ENCODE data around the gene TNFRSF9. TPM values are rescaled to one million over a fixed set of nuclear protein-coding genes. Genes with fewer than 3 reads are reported as not detected.

The TNFRSF9 gene
- total and polyA plus RNA-seq, 8 donors = 0.06 to 0.58 (median 0.37) TPM; not detected in 3

GRCh38 chr1:7916501-7916830, 24.2 kb downstream of the TNFRSF9 start:
- H3K27ac ChIP-seq = no peak overlapping the region
- H3K4me1 ChIP-seq = no peaks in the 10 kb centered on the region
- H3K27me3 ChIP-seq = peaks cover 0 to 15% (median 0%) of the 10 kb centered on the region in 3 donors
- intact Hi-C loops (cut with DNase I; ENCODE audit: low total_unique reads) = no loop called here
- WGBS, 5 donors = 60 to 81% (median 75%) methylated on average over 2 of the region's 2 CpGs
- no peak overlapping the region for H3K4me3 ChIP-seq
- no peak for DNase-seq
- no peaks in the 10 kb centered on the region for H3K9me3 ChIP-seq
- TF ChIP-seq POLR2A (IDR thresholded peaks at IDR 0.05) = no peak
- TF ChIP-seq EP300 (IDR thresholded peaks at IDR 0.05) = no peak
- H3K36me3 ChIP-seq = no peaks in the 10 kb centered on the region

DNA sequence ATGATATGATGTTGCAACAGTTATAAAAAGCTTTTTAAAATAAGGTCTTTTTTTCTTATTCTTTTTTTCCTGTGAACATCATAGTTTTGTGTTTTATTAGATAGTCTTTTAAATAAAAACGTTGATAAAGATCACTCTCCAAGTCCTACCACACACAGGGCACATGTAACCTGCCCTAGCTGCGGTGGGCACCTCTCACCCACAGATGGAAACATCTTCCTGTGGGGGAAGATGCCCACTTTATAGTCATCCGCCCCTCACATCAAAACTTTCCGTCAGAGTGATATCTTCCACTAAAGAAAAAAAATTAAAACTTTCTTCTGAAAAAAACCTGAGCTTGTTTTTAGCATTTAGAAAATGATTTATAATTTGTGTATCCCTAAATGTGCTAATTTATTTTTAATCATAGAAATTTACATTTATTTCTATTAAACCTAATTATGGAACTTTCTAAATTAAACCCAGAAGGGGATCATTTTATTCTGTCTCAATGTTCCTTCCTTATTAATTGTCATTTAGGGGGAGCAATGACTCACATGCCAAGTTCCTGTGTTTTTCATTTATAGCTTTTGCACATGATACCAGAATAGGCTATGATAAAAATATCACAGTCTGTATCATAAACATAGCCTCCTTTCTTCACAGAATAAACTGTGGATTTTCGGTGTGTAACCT, 24.7 kb downstream of the TNFRSF9 start:
- H3K27me3 ChIP-seq = peaks cover 0 to 15% (median 0%) of the 10 kb centered on the region in 3 donors
- 54 to 71% (median 68%) methylated on average over 5 of the region's 5 CpGs for WGBS, 5 donors
- no peak overlapping the region for H3K4me3 ChIP-seq
- DNase-seq = no peak
- no peaks in the 10 kb centered on the region for H3K4me1 ChIP-seq
- no peaks in the 10 kb centered on the region for H3K9me3 ChIP-seq
- H3K27ac ChIP-seq = no peak overlapping the region
- intact Hi-C loops (cut with DNase I; ENCODE audit: low total_unique reads) = no loop called here
- TF ChIP-seq EP300 (IDR thresholded peaks at IDR 0.05) (no peak), POLR2A (IDR thresholded peaks at IDR 0.05) (no peak), POLR2AphosphoS5 (IDR thresholded peaks at IDR 0.05) (no peak)
- TF ChIP-seq, protein P1, sequence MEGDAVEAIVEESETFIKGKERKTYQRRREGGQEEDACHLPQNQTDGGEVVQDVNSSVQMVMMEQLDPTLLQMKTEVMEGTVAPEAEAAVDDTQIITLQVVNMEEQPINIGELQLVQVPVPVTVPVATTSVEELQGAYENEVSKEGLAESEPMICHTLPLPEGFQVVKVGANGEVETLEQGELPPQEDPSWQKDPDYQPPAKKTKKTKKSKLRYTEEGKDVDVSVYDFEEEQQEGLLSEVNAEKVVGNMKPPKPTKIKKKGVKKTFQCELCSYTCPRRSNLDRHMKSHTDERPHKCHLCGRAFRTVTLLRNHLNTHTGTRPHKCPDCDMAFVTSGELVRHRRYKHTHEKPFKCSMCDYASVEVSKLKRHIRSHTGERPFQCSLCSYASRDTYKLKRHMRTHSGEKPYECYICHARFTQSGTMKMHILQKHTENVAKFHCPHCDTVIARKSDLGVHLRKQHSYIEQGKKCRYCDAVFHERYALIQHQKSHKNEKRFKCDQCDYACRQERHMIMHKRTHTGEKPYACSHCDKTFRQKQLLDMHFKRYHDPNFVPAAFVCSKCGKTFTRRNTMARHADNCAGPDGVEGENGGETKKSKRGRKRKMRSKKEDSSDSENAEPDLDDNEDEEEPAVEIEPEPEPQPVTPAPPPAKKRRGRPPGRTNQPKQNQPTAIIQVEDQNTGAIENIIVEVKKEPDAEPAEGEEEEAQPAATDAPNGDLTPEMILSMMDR (IDR thresholded peaks at IDR 0.05) = no peak
- H3K36me3 ChIP-seq = no peaks in the 10 kb centered on the region

DNA sequence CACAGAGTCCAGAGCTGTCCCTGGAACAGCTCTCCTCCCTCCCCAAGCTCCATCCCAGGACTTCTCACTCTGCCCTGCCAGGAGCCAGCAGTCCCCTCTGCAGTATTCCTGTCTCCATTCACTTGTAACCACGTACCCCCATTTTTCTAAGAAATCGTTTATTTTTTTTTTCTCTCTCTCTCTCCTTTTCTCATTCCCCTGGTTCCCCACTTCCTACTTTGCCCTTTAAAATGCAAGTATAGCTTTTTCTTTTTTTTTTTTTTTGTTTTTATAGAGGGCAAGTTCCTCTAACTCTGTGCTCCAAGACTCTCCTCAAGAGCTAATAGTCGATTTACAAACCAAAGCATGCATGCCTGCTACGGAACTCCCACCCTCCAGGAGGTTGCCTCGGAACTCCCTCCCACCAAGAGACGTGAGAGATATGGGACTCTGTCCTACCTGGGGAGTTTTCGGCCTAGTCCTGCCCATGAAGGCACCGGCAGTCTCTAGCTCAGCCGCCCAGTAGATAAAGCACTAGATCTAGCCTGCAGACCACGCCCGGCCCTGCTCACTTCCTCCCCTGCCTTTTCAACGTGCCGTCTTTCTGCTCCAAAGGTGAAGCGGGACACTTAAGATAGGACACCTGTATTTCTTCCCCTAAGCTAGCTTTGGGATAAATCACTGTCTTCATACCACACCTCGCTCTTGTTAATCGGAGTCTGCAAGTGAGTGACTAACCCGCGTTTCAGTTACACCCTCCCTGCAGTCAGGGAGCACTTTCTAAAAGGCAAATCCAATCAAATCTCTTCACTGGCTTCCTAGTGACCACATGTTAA, 27.7 kb downstream of the TNFRSF9 start:
- peak; percentile 31 to 57 for DNase-seq
- intact Hi-C loops (cut with DNase I; ENCODE audit: low total_unique reads) = no loop called here
- no peaks in the 10 kb centered on the region for H3K4me1 ChIP-seq
- WGBS, 5 donors = 29 to 46% (median 36%) methylated on average over 18 of the region's 18 CpGs
- no peaks in the 10 kb centered on the region for H3K9me3 ChIP-seq
- no peak overlapping the region for H3K27ac ChIP-seq
- no peak overlapping the region for H3K4me3 ChIP-seq
- TF ChIP-seq, protein P1 (IDR thresholded peaks at IDR 0.05) = no peak
- TF ChIP-seq EP300 (IDR thresholded peaks at IDR 0.05) (no peak), POLR2A (IDR thresholded peaks at IDR 0.05) (no peak)
- no peaks in the 10 kb centered on the region for H3K36me3 ChIP-seq
- H3K27me3 ChIP-seq = peaks cover 0 to 10% (median 0%) of the 10 kb centered on the region in 3 donors

DNA sequence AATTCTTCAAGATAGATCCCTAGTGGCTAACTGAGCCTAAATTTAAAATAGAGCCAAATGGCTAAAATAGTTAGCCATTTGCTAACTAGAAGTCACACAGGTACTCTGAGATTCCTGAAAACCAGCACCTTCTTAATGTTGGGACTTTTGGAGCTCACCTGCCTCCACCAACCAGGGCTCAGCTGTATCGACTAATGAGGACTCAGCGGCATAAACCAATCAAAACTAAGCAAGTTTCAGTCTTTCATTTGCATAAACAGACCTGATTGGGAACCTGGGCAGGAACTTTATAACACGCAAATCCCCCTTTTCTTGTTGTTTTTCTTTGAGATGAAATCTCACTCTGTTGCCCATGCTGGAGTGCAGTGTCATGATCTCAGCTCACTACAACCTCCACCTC, 28.5 kb downstream of the TNFRSF9 start:
- intact Hi-C loops (cut with DNase I; ENCODE audit: low total_unique reads) = no loop called here
- TF ChIP-seq EP300 (IDR thresholded peaks at IDR 0.05) (no peak), POLR2AphosphoS5 (IDR thresholded peaks at IDR 0.05) (no peak)
- TF ChIP-seq, protein P1 (IDR thresholded peaks at IDR 0.05) = no peak
- Histone ChIP-seq H3K4me1 (no peaks in the 10 kb centered on the region), H3K9me3 (no peaks in the 10 kb centered on the region), H3K27me3 (peaks cover 0 to 10% (median 0%) of the 10 kb centered on the region in 3 donors), H3K36me3 (no peaks in the 10 kb centered on the region), H3K27ac (no peak overlapping the region), H3K4me3 (no peak overlapping the region)
- WGBS, 5 donors = 84 to 94% (median 89%) methylated on average over 3 of the region's 3 CpGs
- DNase-seq = no peak

GRCh38 chr1:7905262-7905661, 35.4 kb downstream of the TNFRSF9 start:
- 75 to 82% (median 79%) methylated on average over 12 of the region's 12 CpGs for WGBS, 5 donors
- intact Hi-C loops (cut with DNase I; ENCODE audit: low total_unique reads) = no loop called here

More at GRCh38 chr1:7905262-7905661, 35.4 kb downstream of the TNFRSF9 start:
- Histone ChIP-seq H3K4me1 (peaks cover 0 to 6% (median 2%) of the 10 kb centered on the region in 4 donors), H3K27ac (no peak overlapping the region), H3K27me3 (no peaks in the 10 kb centered on the region), H3K9me3 (no peaks in the 10 kb centered on the region), H3K4me3 (no peak overlapping the region), H3K36me3 (no peaks in the 10 kb centered on the region)
- no peak for DNase-seq
- TF ChIP-seq, protein P1 (IDR thresholded peaks at IDR 0.05) = no peak
- TF ChIP-seq POLR2A (IDR thresholded peaks at IDR 0.05) = no peak
- no peak for TF ChIP-seq POLR2AphosphoS5 (IDR thresholded peaks at IDR 0.05)
- TF ChIP-seq EP300 (IDR thresholded peaks at IDR 0.05) = no peak

All from stomach (tissue), 9 donors.